HG03558 (cell line): Measurements from ENCODE around the gene FSD2.
"Not testable (repeated sequence)": the region's sequence is repeated elsewhere in the genome, so short reads cannot be mapped to it uniquely, and the experiment has no call there.

ENCODE experiments used
- ATAC-seq: cut with Tn5 transposase; IDR thresholded peaks from one replicate; pipeline ENCODE4 v1.9.1; 2021; ENCODE audit warnings: moderate number of reproducible peaks; ENCODE audit not compliant: unreplicated experiment; ENCODE audit errors: extremely low read depth

FSD2 gene

GRCh38 chr15:82749951-82750830 is 55.7 kb downstream of the FSD2 start:
- ATAC-seq = peak; percentile 73

GRCh38 chr15:82748315-82748714 is 57.6 kb downstream of the FSD2 start:
- no peak for ATAC-seq

DNA sequence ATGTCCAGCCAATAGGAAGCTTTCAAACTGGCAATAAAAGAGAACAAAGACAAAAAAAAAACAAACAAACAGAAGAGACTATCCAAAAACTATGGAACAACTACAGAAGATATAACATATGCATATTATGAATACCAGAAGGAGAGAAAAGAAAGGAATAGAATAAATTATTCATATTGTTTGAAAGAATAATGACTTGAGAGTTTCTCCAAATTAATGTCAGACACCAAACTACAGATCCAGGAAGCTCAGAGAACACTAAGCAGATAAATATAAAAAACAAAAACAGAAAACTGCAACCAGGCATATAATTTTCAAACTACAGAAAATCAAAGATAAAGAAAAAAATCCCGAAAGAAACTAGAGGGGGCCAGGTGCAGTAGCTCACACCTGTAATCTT is 62.1 kb downstream of the FSD2 start:
- no peak for ATAC-seq

GRCh38 chr15:82742134-82742533 is 63.7 kb downstream of the FSD2 start:
- no peak for ATAC-seq

DNA sequence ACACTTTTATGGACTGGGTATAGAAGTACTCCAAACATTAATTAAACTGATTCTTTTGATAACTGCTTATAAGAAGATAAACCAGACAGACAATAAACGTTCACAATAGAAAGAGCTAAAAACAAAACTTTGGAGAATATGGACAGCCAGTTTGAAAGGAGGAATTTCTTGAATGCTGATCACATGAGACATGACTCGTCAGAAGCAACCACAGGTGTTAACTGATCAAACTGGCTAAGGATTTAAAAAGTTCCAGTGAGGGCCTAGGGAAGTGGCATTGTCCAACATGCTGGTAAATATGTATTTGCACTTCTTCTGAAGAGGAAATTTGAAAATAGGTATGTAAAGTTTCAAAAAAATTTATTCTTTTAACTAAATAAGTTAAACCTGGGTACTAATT is 66.8 kb downstream of the FSD2 start:
- no peak for ATAC-seq

DNA sequence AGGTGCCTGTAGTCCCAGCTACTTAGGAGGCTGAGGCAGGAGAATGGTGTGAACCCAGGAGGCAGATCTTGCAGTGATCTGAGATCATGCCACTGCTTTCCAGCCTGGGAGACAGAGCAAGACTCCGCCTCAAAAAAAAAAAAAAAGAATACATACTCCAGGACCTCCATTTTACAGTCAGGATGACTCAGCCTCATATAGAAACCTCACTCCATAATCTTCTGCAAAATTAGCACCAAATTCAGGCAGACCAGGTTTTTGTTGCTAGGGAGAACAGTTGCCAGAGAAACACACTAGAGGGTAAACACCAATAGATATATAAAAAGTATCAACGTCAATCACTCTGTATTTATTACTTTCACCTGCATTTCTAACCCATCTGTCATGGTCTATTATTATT is 67.9 kb downstream of the FSD2 start:
- ATAC-seq = no peak

GRCh38 chr15:82731527-82731926 is 74.3 kb downstream of the FSD2 start:
- no peak for ATAC-seq

GRCh38 chr15:82730022-82730530 is 75.8 kb downstream of the FSD2 start:
- ATAC-seq = no peak

DNA sequence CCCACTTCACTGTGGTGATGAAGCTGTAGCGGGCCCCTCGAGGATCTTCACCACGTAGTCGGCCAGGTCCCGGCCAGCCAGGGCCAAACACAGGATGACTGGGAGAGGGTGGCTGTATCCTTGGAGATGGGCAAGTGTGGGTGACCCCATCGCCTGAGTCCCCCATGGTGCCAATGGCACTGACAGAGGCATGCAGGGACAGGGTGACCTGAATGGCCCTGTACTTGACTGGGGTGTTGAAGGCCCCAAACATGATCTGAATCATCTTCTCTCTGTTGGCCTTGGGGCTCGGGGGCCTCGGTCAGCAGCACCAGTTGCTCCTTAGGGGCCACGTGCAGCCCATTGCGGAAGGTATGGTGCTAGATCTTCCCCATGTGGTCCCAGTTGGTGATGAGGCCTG is 79.1 kb downstream of the FSD2 start:
- ATAC-seq = no peak

DNA sequence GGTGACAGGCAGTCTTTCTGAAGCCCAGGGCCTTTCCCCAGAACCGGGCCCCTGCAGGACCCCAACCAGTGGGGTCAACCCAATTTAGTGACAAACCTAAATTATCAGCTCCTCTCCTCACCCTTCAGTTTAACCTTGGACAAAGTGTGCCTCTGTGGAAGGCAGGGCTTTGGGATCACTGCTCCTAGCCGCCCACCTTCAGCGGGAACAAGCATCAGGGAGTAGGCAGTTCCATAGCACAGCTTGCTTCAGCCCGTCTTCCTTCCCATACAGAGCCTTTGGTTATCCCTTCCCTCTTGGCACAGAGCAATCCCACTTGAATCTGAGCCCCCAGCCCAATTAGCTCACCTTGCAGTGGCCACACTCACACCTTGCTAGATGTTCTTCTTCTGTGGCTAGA is 90.9 kb downstream of the FSD2 start:
- ATAC-seq = no peak

- no peak for ATAC-seq
These were observed 91.9 kb downstream of the FSD2 start for GRCh38 chr15:82714016-82714415.

GRCh38 chr15:82712036-82712435 is 93.8 kb downstream of the FSD2 start:
- ATAC-seq = no peak

- no peak for ATAC-seq
These were observed 94.9 kb downstream of the FSD2 start for GRCh38 chr15:82710926-82711490.

GRCh38 chr15:82710208-82710555 is 95.7 kb downstream of the FSD2 start:
- ATAC-seq = no peak

DNA sequence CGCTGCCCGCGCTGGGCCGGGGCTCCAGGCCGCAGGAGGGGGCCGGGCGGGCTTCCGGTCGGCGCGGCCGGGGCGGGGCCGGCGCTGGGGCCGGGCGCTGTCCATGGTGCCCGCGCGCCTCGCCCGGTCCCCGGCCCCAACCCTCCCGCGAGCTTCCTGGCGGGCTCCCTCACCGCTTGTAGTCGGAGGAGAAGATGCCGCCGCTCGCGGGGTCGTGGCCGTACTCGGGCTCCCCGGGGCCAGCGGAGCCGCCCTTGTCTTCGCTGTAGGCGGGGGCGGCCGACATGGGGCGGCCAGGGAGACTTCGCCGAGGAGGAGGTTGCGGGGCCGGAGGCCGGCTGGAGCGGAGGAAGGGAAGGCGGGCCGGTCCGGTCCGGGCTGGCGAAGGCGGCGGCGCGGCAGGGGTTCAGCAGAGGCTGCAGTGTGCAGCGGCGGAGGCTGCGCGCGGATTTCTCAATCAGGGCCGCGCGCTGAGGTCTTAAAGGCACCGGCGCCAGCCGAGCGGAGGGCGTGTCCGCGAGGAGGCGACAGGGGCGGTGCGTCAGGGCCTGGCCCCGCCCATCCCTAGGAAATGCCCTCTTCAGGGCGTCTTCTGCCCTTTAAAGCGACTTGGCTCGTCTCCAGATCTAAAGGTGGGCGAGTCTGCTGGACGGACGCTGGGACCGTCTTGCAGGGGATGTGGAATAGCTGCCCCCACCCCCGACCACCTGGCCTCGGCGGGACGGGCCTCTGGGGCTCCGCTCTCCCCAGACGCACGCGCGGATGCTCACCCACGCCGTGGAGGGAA is 96.3 kb downstream of the FSD2 start, which contains the start of gene AP3B2:
AP3B2 (minus strand) TSS at position 455 of the 787 bp plus-strand sequence; CDS start at position 286, 169 bp downstream.
- ATAC-seq = peak; percentile 59

GRCh38 chr15:82709081-82709420 is 96.8 kb downstream of the FSD2 start:
- no peak for ATAC-seq

- not testable (repeated sequence) for ATAC-seq
These were observed 100.0 kb downstream of the FSD2 start for GRCh38 chr15:82705856-82706255.
